ENCODE measurements around the gene METTL13. TPM values are rescaled to one million over a fixed set of nuclear protein-coding genes. Genes with fewer than 3 reads are reported as not detected.
A peak's percentile ranks its signal among the peaks of the same experiment; 100 is the strongest.

The METTL13 gene
- total RNA-seq, 3 donors from 2014 or later (not counting 1 experiment from before 2014, with no cell fraction given): 12.1 to 23.3 (median 18.2) TPM

DNA sequence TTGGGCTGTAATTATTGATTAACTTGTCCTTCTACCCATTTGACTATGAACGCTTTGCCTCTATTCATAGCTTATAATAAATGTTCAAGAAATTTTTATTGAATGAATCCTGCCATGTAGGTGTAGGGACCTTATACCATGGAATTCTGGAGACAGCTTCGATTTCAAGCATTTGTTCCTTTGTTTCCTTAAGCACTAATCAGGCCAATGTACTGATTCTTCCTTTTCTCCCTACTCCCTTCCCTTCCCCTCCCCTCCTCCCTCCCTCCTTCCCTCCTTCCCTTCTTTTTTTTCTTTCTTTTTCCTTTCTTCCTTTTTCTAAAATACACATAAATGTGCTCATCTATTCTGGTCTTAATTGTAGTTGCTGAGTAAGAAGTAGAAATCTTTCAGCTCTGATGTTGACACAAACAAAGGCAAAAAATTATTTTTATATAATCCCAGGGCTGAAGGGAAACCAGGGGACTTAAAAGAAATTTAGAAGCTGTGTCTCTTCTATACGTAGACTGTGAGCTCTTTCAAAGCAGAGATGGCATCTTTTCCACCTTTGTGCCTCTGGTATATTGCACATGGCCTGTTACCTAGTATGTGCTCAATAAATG lies 34.9 kb downstream of the METTL13 start:
- 94% methylated on average over 1 of the region's 3 CpGs for WGBS (ENCODE audit: insufficient coverage)
- DNase-seq (no peak), ATAC-seq (no peak)
- Histone ChIP-seq H3K27me3 (ENCODE audit: control insufficient read depth, insufficient read depth, low read length) (no peaks in the 10 kb centered on the region), H3K36me3 (ENCODE audit: control insufficient read depth, insufficient read depth, low read length) (no peaks in the 10 kb centered on the region), H3K4me1 (ENCODE audit: control insufficient read depth, insufficient read depth, low read length) (no peaks in the 10 kb centered on the region), H3K27ac (ENCODE audit: low read length) (no peak overlapping the region), H3K4me3 (ENCODE audit: low read length) (no peak overlapping the region), H3K9me3 (ENCODE audit: control insufficient read depth, insufficient read depth, low read length) (no peaks in the 10 kb centered on the region)
- Mint-ChIP-seq H3K36me3 (no peaks in the 10 kb centered on the region), H3K27me3 (ENCODE audit: low read depth in 2 of 2) (no peaks in the 10 kb centered on the region), H3K4me1 (peaks cover 0 to 5% of the 10 kb centered on the region in 2 donors), H3K27ac (no peak overlapping the region), H3K9me3 (no peaks in the 10 kb centered on the region), H3K4me3 (no peak overlapping the region)
- TF ChIP-seq, protein P1, sequence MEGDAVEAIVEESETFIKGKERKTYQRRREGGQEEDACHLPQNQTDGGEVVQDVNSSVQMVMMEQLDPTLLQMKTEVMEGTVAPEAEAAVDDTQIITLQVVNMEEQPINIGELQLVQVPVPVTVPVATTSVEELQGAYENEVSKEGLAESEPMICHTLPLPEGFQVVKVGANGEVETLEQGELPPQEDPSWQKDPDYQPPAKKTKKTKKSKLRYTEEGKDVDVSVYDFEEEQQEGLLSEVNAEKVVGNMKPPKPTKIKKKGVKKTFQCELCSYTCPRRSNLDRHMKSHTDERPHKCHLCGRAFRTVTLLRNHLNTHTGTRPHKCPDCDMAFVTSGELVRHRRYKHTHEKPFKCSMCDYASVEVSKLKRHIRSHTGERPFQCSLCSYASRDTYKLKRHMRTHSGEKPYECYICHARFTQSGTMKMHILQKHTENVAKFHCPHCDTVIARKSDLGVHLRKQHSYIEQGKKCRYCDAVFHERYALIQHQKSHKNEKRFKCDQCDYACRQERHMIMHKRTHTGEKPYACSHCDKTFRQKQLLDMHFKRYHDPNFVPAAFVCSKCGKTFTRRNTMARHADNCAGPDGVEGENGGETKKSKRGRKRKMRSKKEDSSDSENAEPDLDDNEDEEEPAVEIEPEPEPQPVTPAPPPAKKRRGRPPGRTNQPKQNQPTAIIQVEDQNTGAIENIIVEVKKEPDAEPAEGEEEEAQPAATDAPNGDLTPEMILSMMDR (IDR thresholded peaks at IDR 0.05): no peak
- intact Hi-C loops (cut with micrococcal nuclease): no loop called here

DNA sequence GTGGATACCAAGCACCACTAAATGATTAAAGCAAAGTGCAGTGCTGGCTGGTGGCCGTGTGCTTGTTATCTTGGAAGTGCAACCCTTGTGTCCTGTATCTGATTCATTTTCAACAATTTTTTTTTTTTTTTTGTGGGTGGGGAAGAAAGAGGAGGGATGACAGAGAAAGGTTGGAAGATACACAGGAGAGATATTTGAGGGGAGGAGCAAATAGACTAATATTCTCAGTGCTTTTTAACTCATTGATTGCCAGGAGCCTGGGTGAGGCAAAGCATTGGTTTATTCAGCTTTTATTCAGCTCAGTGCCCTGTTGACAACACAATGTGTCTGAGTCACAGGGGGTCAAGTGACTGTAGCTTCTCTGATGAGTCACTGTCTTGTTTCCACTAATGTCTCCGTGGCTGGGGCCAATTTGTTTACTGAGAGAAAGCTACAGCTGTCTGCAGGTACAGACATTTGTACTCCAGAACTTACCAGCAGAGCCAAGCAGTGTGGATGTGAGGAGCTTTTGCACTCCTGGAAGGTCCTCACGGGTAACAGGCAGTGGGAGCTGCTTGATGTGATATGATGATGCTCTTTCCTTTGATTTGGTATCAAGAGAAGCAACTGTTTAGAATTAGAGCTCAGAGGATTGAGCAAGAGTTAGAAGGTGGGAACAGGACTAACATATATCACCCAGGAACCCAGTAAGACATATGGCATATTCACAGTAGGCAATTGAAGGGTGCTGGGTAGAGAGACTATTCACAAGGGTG lies 36.2 kb downstream of the METTL13 start:
- Mint-ChIP-seq H3K27me3 (ENCODE audit: low read depth in 2 of 2) (no peaks in the 10 kb centered on the region), H3K36me3 (no peaks in the 10 kb centered on the region), H3K4me1 (peaks cover 0 to 5% of the 10 kb centered on the region in 2 donors), H3K4me3 (no peak overlapping the region), H3K27ac (peak overlapping the region in 1 of 2 donors; percentile 67), H3K9me3 (no peaks in the 10 kb centered on the region)
- intact Hi-C loops (cut with micrococcal nuclease): no loop called here
- Histone ChIP-seq H3K27me3 (ENCODE audit: control insufficient read depth, insufficient read depth, low read length) (no peaks in the 10 kb centered on the region), H3K36me3 (ENCODE audit: control insufficient read depth, insufficient read depth, low read length) (no peaks in the 10 kb centered on the region), H3K9me3 (ENCODE audit: control insufficient read depth, insufficient read depth, low read length) (no peaks in the 10 kb centered on the region), H3K27ac (ENCODE audit: low read length) (no peak overlapping the region), H3K4me1 (ENCODE audit: control insufficient read depth, insufficient read depth, low read length) (no peaks in the 10 kb centered on the region), H3K4me3 (ENCODE audit: low read length) (no peak overlapping the region)
- ATAC-seq (peak in 1 of 3 donors; percentile 58), DNase-seq (no peak)
- WGBS (ENCODE audit: insufficient coverage): 33% methylated on average over 3 of the region's 3 CpGs
- TF ChIP-seq, protein P1 (IDR thresholded peaks at IDR 0.05): no peak

DNA sequence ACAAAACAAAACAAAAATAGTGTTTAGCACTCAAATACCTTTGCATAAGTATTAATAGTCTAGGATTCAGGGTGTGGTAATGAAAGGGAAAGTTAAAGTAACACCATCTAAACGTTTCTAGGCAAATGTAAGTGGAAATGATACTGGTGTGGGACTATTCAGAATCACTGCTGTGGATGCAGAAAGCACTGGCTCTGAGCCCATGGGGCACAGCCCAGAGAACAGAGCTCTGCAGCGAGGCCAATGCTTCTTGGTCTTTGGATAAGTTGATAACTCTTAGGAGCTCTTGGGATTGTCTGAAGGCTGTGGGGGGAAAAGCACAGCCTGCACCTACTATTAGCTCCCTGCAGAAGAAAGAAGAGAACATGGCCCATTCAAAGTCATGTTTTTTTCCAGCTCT lies 38.5 kb downstream of the METTL13 start:
- no peak overlapping the region for H3K27ac Mint-ChIP-seq
- no peaks in the 10 kb centered on the region for H3K36me3 ChIP-seq (ENCODE audit: control insufficient read depth, insufficient read depth, low read length)
- TF ChIP-seq, protein P1 (IDR thresholded peaks at IDR 0.05): no peak
- no peak overlapping the region for H3K27ac ChIP-seq (ENCODE audit: low read length)
- H3K27me3 Mint-ChIP-seq (ENCODE audit: low read depth in 2 of 2): no peaks in the 10 kb centered on the region
- peaks cover 0 to 5% of the 10 kb centered on the region in 2 donors for H3K4me1 Mint-ChIP-seq
- H3K4me3 Mint-ChIP-seq: no peak overlapping the region
- no peaks in the 10 kb centered on the region for H3K27me3 ChIP-seq (ENCODE audit: control insufficient read depth, insufficient read depth, low read length)
- WGBS (ENCODE audit: insufficient coverage): 50% methylated on average over 2 of the region's 2 CpGs
- ATAC-seq (no peak), DNase-seq (no peak)
- H3K4me3 ChIP-seq (ENCODE audit: low read length): no peak overlapping the region
- H3K36me3 Mint-ChIP-seq: no peaks in the 10 kb centered on the region
- no peaks in the 10 kb centered on the region for H3K9me3 ChIP-seq (ENCODE audit: control insufficient read depth, insufficient read depth, low read length)
- H3K4me1 ChIP-seq (ENCODE audit: control insufficient read depth, insufficient read depth, low read length): no peaks in the 10 kb centered on the region
- intact Hi-C loops (cut with micrococcal nuclease): no loop called here
- no peaks in the 10 kb centered on the region for H3K9me3 Mint-ChIP-seq

Measured in natural killer cell (primary cell).